ENCODE data around the gene TTC19. TPM values are rescaled to one million over a fixed set of nuclear protein-coding genes. Genes with fewer than 3 reads are reported as not detected.

The TTC19 gene
- total RNA-seq, 1 donor from 2014 or later, result 35.9 TPM

GRCh38 chr17:16013943-16014407 is 14.4 kb downstream of the TTC19 start:
- peaks cover 2% of the 10 kb centered on the region for H3K27me3 Mint-ChIP-seq (ENCODE audit: unreplicated experiment)

GRCh38 chr17:16019347-16019746 is 19.7 kb downstream of the TTC19 start:
- Mint-ChIP-seq H3K4me3 (ENCODE audit: unreplicated experiment) (no peak overlapping the region), H3K4me1 (ENCODE audit: low read depth, unreplicated experiment) (peaks cover under 1% of the 10 kb centered on the region), H3K9me3 (ENCODE audit: unreplicated experiment) (no peaks in the 10 kb centered on the region), H3K36me3 (ENCODE audit: unreplicated experiment) (no peaks in the 10 kb centered on the region), H3K27me3 (ENCODE audit: unreplicated experiment) (peaks cover 3% of the 10 kb centered on the region), H3K27ac (ENCODE audit: unreplicated experiment) (no peak overlapping the region)
- no peak for DNase-seq
- no peak for TF ChIP-seq CTCF (IDR thresholded peaks at IDR 0.05; ENCODE audit: partially characterized antibody, unreplicated experiment)

More at GRCh38 chr17:16013943-16014407, 14.4 kb downstream of the TTC19 start:
- peaks cover 4% of the 10 kb centered on the region for H3K4me1 Mint-ChIP-seq (ENCODE audit: low read depth, unreplicated experiment)
- no peak overlapping the region for H3K4me3 Mint-ChIP-seq (ENCODE audit: unreplicated experiment)
- TF ChIP-seq CTCF (IDR thresholded peaks at IDR 0.05; ENCODE audit: partially characterized antibody, unreplicated experiment), result peak; percentile 80
- DNase-seq, result no peak
- H3K36me3 Mint-ChIP-seq (ENCODE audit: unreplicated experiment), result no peaks in the 10 kb centered on the region
- no peaks in the 10 kb centered on the region for H3K9me3 Mint-ChIP-seq (ENCODE audit: unreplicated experiment)
- H3K27ac Mint-ChIP-seq (ENCODE audit: unreplicated experiment), result peak overlapping the region; percentile 57

- Mint-ChIP-seq H3K4me1 (ENCODE audit: low read depth, unreplicated experiment) (no peaks in the 10 kb centered on the region), H3K27me3 (ENCODE audit: unreplicated experiment) (peaks cover 3% of the 10 kb centered on the region), H3K4me3 (ENCODE audit: unreplicated experiment) (no peak overlapping the region), H3K27ac (ENCODE audit: unreplicated experiment) (no peak overlapping the region), H3K9me3 (ENCODE audit: unreplicated experiment) (peaks cover 2% of the 10 kb centered on the region), H3K36me3 (ENCODE audit: unreplicated experiment) (no peaks in the 10 kb centered on the region)
- TF ChIP-seq CTCF (IDR thresholded peaks at IDR 0.05; ENCODE audit: partially characterized antibody, unreplicated experiment), result no peak
- DNase-seq, result no peak
Observed at GRCh38 chr17:16023881-16024280, 24.3 kb downstream of the TTC19 start.

- Mint-ChIP-seq H3K4me3 (ENCODE audit: unreplicated experiment) (no peak overlapping the region), H3K4me1 (ENCODE audit: low read depth, unreplicated experiment) (no peaks in the 10 kb centered on the region), H3K27me3 (ENCODE audit: unreplicated experiment) (peaks cover 3% of the 10 kb centered on the region), H3K9me3 (ENCODE audit: unreplicated experiment) (peaks cover 2% of the 10 kb centered on the region), H3K27ac (ENCODE audit: unreplicated experiment) (no peak overlapping the region), H3K36me3 (ENCODE audit: unreplicated experiment) (no peaks in the 10 kb centered on the region)
- no peak for DNase-seq
- TF ChIP-seq CTCF (IDR thresholded peaks at IDR 0.05; ENCODE audit: partially characterized antibody, unreplicated experiment), result no peak
Observed at GRCh38 chr17:16025202-16025601, 25.6 kb downstream of the TTC19 start.

GRCh38 chr17:16026895-16027294 is 27.3 kb downstream of the TTC19 start:
- Mint-ChIP-seq H3K36me3 (ENCODE audit: unreplicated experiment) (no peaks in the 10 kb centered on the region), H3K27ac (ENCODE audit: unreplicated experiment) (no peak overlapping the region), H3K9me3 (ENCODE audit: unreplicated experiment) (peaks cover 2% of the 10 kb centered on the region), H3K4me3 (ENCODE audit: unreplicated experiment) (no peak overlapping the region), H3K4me1 (ENCODE audit: low read depth, unreplicated experiment) (no peaks in the 10 kb centered on the region), H3K27me3 (ENCODE audit: unreplicated experiment) (peaks cover under 1% of the 10 kb centered on the region)
- no peak for DNase-seq
- no peak for TF ChIP-seq CTCF (IDR thresholded peaks at IDR 0.05; ENCODE audit: partially characterized antibody, unreplicated experiment)

All from glutamatergic neuron (in vitro differentiated cells).